PC-9 (cell line): ENCODE measurements around the gene ACSS2. TPM values are rescaled to one million over a fixed set of nuclear protein-coding genes. Genes with fewer than 3 reads are reported as not detected.

Source experiments
- BruUV-seq: library from RNA; stranded (reverse); fragments of 400-500 nt; replicated peaks from 2 replicates; lab custom pipeline; 2021; lab: Mats Ljungman, UMichigan
- CTCF ChIA-PET: fragments of 300-600 bp; sonication (Branson Sonifier 250); formaldehyde crosslinking; loops from one replicate; lab custom pipeline; 2022; ENCODE audit warnings: antibody characterized with exemption; lab: Charles Lee
- POLR2A ChIA-PET: fragments of 300-600 bp; sonication (Branson Sonifier 250); formaldehyde crosslinking; loops from one replicate; lab custom pipeline; 2022; ENCODE audit warnings: antibody characterized with exemption; ENCODE audit not compliant: unreplicated experiment; lab: Charles Lee
- DNase-seq, 2 experiments: peaks; one replicate each; pipeline versions ENCODE4 v3.0.0 to v3.0.0-alpha.2; 2015 to 2022; ENCODE audit warnings: mixed read lengths in 1 of 2
- H2AFZ ChIP-seq: fragments of 200-600 bp; sonication (generic); 2 replicates; pipeline ENCODE4 v1.8.1; 2017; ENCODE audit warnings: antibody characterized with exemption
- H3F3A ChIP-seq: fragments of 200-600 bp; sonication (generic); 2 replicates; pipeline ENCODE4 v1.8.1; 2017; ENCODE audit warnings: antibody characterized with exemption, mild to moderate bottlenecking, low read depth; ENCODE audit not compliant: insufficient read depth
- H3K27ac ChIP-seq: fragments of 200-600 bp; sonication (generic); 2 replicates; pipeline ENCODE4 v1.6.1; 2016; ENCODE audit warnings: mixed run types
- H3K27me3 ChIP-seq: fragments of 200-600 bp; sonication (generic); 2 replicates; pipeline ENCODE4 v1.6.1; 2016; ENCODE audit warnings: low read depth, mixed run types; ENCODE audit not compliant: insufficient read depth
- H3K36me3 ChIP-seq: fragments of 200-600 bp; sonication (generic); 2 replicates; pipeline ENCODE4 v1.6.1; 2016; ENCODE audit warnings: low read depth, mixed run types
- H3K4me1 ChIP-seq: fragments of 200-600 bp; sonication (generic); replicated peaks from 2 replicates; pipeline ENCODE4 v1.6.1; 2016; ENCODE audit warnings: mixed run types; ENCODE audit not compliant: insufficient read depth
- H3K4me2 ChIP-seq: fragments of 200-600 bp; sonication (generic); 2 replicates; pipeline ENCODE4 v1.6.1; 2017; ENCODE audit warnings: mixed run types
- H3K4me3 ChIP-seq: fragments of 200-600 bp; sonication (generic); 2 replicates; pipeline ENCODE4 v1.6.1; 2016; ENCODE audit warnings: mixed run types
- H3K79me2 ChIP-seq: fragments of 200-600 bp; sonication (generic); 2 replicates; pipeline ENCODE4 v1.6.1; 2017; ENCODE audit warnings: low read depth, mixed run types
- H3K9me2 ChIP-seq: fragments of 200-600 bp; sonication (generic); 2 replicates; pipeline ENCODE4 v1.8.1; 2017; ENCODE audit warnings: mild to moderate bottlenecking; ENCODE audit not compliant: insufficient read depth
- H3K9me3 ChIP-seq: fragments of 200-600 bp; sonication (generic); 2 replicates; pipeline ENCODE4 v1.8.1; 2016; ENCODE audit warnings: low read depth; ENCODE audit not compliant: insufficient read depth
- H4K20me1 ChIP-seq: fragments of 200-600 bp; sonication (generic); 2 replicates; pipeline ENCODE4 v1.8.1; 2017; ENCODE audit not compliant: insufficient read depth
- EZH2 ChIP-seq: fragments of 200-600 bp; sonication (generic); IDR thresholded peaks from 2 replicates; pipeline ENCODE4 v1.8.0; 2017; ENCODE audit warnings: antibody characterized with exemption, low read depth
- intact Hi-C: fragments of 100-400 bp; cut with micrococcal nuclease; formaldehyde crosslinking; loops from one replicate; pipeline ENCODE4 v1.10.0; 2022; ENCODE audit not compliant: unreplicated experiment
- total RNA-seq: library from RNA; stranded (reverse); gene quantifications from 2 replicates; pipeline ENCODE4 v1.2.3, GENCODE V29; 2021
- TF ChIP-seq, protein P1 (sequence below): fragments of 200-600 bp; sonication (generic); conservative IDR thresholded peaks from 2 replicates; pipeline ENCODE4 v1.6.1; 2017; ENCODE audit warnings: mixed run types, antibody characterized with exemption, mild to moderate bottlenecking, moderate library complexity

Gene ACSS2
- total RNA-seq, 1 experiment from 2014 or later, result 108 TPM

- CTCF ChIA-PET, result no interaction called here
- no peaks in the 10 kb centered on the region for H4K20me1 ChIP-seq
- H2AFZ ChIP-seq, result no peak overlapping the region
Observed at GRCh38 chr20:34967421-34967820, 91.0 kb downstream of the ACSS2 start.

GRCh38 chr20:34968042-34968775 lies 91.8 kb downstream of the ACSS2 start:
- H3K4me3 ChIP-seq, result no peak overlapping the region
- intact Hi-C loops, result no loop called here
- TF ChIP-seq, protein P1, sequence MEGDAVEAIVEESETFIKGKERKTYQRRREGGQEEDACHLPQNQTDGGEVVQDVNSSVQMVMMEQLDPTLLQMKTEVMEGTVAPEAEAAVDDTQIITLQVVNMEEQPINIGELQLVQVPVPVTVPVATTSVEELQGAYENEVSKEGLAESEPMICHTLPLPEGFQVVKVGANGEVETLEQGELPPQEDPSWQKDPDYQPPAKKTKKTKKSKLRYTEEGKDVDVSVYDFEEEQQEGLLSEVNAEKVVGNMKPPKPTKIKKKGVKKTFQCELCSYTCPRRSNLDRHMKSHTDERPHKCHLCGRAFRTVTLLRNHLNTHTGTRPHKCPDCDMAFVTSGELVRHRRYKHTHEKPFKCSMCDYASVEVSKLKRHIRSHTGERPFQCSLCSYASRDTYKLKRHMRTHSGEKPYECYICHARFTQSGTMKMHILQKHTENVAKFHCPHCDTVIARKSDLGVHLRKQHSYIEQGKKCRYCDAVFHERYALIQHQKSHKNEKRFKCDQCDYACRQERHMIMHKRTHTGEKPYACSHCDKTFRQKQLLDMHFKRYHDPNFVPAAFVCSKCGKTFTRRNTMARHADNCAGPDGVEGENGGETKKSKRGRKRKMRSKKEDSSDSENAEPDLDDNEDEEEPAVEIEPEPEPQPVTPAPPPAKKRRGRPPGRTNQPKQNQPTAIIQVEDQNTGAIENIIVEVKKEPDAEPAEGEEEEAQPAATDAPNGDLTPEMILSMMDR, result no peak
- no peak for TF ChIP-seq EZH2
- no peaks in the 10 kb centered on the region for H4K20me1 ChIP-seq
- H3F3A ChIP-seq, result no peaks in the 10 kb centered on the region
- ChIA-PET CTCF (no interaction called here), POLR2A (no interaction called here)
- no TSS peak for BruUV-seq
- no peak overlapping the region for H2AFZ ChIP-seq
- no peaks in the 10 kb centered on the region for H3K9me3 ChIP-seq
- no peaks in the 10 kb centered on the region for H3K9me2 ChIP-seq
- H3K4me1 ChIP-seq, result no peaks in the 10 kb centered on the region
- no peaks in the 10 kb centered on the region for H3K27me3 ChIP-seq
- H3K36me3 ChIP-seq, result no peaks in the 10 kb centered on the region
- no peak for DNase-seq
- no peak overlapping the region for H3K4me2 ChIP-seq
- H3K27ac ChIP-seq, result no peak overlapping the region
- no peaks in the 10 kb centered on the region for H3K79me2 ChIP-seq

More at GRCh38 chr20:34967421-34967820, 91.0 kb downstream of the ACSS2 start:
- no peak for DNase-seq
- Histone ChIP-seq H3K4me1 (no peaks in the 10 kb centered on the region), H3K9me3 (no peaks in the 10 kb centered on the region), H3F3A (no peaks in the 10 kb centered on the region), H3K9me2 (no peaks in the 10 kb centered on the region), H3K27me3 (no peaks in the 10 kb centered on the region), H3K36me3 (no peaks in the 10 kb centered on the region), H3K79me2 (no peaks in the 10 kb centered on the region), H3K4me3 (no peak overlapping the region), H3K4me2 (no peak overlapping the region), H3K27ac (no peak overlapping the region)
- no peak for TF ChIP-seq EZH2
- TF ChIP-seq, protein P1, result no peak
- BruUV-seq, result no TSS peak
- POLR2A ChIA-PET, result interaction anchor here (0.7 kb wide), 1 partner anchor 76 kb away, joined by 3 read pairs; no protein-coding TSS in a partner anchor
- intact Hi-C loops, result no loop called here

DNA sequence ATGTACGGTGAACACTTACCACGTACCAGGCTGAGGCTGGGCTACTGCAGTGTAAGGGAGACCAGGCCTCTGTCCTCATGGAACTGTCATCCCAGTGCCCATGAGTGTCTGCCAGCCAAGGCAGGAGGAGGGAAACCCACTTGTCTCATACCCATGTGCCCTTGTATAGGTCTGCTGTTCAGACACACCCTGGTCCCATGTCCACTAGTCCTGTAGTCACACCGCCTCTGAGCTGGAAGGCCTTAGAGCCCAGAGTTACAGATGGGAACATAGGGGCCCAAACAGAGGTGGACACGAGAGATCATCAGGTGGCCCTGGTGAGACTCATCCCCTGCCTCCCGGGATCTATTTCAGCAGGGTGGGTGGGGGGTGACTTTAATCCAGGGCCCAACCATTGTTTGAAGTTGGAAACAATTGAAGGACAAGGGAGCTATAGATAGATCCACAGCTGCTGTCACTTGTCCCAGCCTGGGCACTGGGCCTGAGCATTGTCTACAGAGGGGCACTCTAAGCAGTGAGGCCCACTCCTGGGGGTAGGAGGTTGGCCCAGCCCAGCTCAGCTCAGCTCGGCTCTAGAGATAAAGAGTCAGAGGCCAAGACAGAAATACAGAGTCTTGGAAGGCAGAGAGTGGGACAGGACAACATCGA lies 93.9 kb downstream of the ACSS2 start:
- intact Hi-C loops, result no loop called here

More for the DNA sequence above, 93.9 kb downstream of the ACSS2 start:
- Histone ChIP-seq H3K79me2 (no peaks in the 10 kb centered on the region), H3K4me2 (no peak overlapping the region), H3K9me3 (no peaks in the 10 kb centered on the region), H3K4me3 (no peak overlapping the region), H3K27me3 (no peaks in the 10 kb centered on the region), H3K9me2 (no peaks in the 10 kb centered on the region), H3K4me1 (no peaks in the 10 kb centered on the region), H3F3A (no peaks in the 10 kb centered on the region), H3K36me3 (no peaks in the 10 kb centered on the region), H3K27ac (no peak overlapping the region), H4K20me1 (no peaks in the 10 kb centered on the region), H2AFZ (no peak overlapping the region)
- ChIA-PET POLR2A (no interaction called here), CTCF (no interaction called here)
- BruUV-seq, result no TSS peak
- no peak for DNase-seq
- TF ChIP-seq, protein P1, result no peak
- TF ChIP-seq EZH2, result no peak
